CD4-positive, alpha-beta T cell treated with Interleukin-12 subunit alpha and Interleukin-12 subunit beta, for 1 hour (primary cell): ENCODE data around the gene TRAM2.

Source experiments
- DNase-seq: peaks from one replicate; pipeline ENCODE4 v3.0.0-alpha.2; 2020

TRAM2 gene

DNA sequence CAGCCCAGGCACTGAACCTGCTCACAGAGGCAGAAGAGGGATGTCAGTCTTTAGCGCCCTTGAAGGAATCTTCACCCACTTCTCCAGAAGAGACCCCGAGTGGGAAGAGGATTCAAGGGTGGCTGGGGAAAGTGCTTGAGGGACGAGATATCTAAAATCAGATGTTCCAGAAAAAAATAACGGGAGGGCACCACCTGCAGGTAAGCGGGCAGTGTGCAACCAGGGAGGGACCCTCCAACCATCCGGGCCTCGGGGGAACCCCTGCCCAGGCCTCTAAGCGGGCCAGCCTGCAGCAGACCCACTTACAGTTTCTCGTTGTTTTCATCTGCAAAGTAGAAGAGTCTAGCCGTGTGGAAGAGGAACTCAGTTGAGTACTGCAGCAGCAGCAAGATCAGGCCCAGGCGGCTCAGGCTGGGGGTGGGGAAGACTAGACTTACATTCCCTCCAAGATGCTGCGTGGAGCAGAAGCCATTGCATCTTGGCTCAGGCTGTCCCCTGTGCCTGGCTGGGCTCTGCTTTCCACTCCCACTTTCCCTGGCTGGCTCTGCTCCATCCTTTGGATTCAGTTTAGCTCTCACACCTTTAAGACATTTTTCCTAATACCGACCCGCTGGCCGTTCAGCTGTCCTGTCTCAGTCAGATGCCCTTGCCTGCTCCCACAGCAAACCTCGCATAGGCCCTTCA lies 71.0 kb downstream of the TRAM2 start:
- no peak for DNase-seq

GRCh38 chr6:52504782-52505136 lies 72.1 kb downstream of the TRAM2 start:
- DNase-seq: no peak

- peak; percentile 13 for DNase-seq
Observed at GRCh38 chr6:52503851-52504781, 72.7 kb downstream of the TRAM2 start.

- no peak for DNase-seq
Observed at GRCh38 chr6:52503323-52503747, 73.5 kb downstream of the TRAM2 start.

DNA sequence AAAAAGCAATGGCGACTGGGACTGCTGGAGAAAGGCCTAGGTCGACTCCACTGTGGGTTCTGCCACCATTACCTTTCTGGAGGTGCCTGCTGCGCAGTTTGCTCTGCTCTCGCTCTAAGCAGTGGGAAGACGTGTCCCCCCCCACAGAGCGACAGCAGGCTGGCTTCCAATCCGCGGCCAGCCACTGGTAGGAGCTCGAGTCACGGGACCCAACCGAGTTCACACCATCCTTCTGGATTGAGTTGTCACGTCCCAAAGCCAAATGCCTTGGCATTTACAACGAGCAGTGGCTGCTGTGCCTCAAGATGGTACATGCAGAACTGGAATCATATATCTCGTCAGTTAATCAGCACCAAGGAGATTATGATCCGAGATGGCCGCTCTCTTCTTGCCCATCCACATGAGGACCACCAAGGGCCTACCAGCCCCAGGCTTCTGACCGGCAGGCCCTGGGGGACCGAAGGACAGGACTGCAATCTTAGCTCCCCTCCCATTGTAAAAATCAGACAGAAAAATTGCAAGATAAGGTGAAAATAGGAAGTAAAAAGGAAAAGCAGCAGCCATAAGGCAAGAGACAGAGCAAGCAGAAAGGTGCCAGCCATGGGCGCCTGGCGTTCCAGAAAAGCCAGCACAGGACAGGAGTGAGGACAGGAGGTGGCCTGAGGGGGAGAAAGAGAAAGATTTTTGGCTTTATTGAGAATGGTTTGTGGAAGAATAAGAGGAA lies 74.4 kb downstream of the TRAM2 start:
- DNase-seq: no peak

DNA sequence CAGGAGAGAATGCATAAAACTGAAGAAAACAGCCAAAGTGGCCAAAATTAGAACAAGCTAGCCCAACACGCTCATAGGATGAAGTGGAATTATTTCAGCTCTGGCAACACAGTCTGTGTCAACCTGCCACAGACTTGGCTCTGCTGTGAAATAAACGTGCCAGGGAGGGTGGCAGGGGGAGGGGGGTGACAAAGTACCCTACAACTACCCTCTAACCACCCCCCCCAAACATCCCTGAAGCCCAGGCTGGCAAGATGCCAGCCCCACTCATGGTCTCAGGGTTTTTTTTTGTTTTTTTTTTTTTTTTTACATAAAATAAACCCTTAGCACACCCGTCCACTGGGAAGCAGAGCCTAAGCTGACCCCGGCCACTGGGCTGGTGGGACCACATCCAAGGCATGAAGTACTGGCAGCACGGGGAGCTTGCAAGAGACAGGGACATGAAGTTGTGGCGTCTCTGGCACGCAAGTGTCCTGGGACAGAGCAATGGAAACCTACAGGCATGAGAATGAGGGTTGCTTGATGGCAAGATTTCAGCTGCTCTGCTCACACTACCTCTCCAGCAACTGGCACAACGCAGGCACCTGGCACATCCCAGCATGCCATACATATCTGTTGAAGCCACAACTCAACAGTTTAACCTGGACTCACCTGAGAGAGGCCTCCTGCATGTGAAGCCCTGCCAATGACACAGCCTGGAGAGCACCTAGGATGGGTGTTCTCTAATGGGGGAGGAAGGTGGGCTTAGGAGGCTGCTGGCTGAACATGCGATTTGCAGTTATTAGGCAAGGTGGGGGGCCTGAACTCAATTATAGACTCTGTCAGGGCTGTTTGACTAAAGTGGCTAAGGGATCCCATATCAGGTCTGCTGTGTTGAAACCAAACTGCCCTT lies 76.4 kb downstream of the TRAM2 start:
- DNase-seq: no peak

- no peak for DNase-seq
Observed at GRCh38 chr6:52499681-52500236, 77.1 kb downstream of the TRAM2 start.

DNA sequence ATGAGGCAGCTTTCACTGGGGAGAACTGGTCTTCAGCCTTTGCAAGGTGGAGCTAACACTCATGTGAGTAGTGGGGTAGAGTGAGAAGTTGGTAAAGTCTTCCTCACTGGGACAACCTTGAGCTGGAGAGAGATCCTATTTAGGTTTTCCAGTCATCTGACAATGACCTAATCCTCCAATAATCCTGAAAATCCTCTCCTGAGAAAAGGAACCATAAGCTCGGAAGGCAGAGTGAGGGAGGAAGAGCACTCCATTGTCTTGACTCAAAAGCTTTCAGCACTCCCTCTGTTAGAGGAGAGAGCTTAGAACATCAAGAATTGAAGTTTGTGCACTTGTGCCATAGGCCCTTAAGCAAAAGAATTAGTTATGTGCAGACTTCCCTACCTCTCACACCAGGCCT lies 77.8 kb downstream of the TRAM2 start:
- no peak for DNase-seq

- no peak for DNase-seq
Observed at GRCh38 chr6:52498538-52499017, 78.3 kb downstream of the TRAM2 start.

GRCh38 chr6:52497652-52498408 lies 79.0 kb downstream of the TRAM2 start:
- DNase-seq: no peak

DNA sequence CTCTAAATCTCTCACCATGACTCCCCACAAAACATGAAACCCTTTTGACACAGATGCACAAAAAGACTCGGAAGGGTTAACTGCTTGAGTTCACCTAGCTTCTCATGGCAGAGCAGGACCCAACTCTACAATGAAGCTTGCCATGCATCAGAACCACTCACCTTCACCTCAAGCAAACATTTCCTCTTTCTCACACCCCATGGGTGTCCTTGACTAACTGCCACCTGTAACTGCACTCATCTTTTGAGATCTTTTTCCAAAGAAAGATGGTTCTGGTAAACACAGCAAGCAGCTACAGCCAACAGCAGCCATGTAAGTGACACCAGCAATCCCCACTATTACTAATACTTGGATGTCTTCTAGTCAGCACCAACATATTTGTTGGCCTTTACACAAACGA lies 80.2 kb downstream of the TRAM2 start:
- no peak for DNase-seq

- DNase-seq: no peak
Observed at GRCh38 chr6:52495922-52496321, 80.9 kb downstream of the TRAM2 start.

DNA sequence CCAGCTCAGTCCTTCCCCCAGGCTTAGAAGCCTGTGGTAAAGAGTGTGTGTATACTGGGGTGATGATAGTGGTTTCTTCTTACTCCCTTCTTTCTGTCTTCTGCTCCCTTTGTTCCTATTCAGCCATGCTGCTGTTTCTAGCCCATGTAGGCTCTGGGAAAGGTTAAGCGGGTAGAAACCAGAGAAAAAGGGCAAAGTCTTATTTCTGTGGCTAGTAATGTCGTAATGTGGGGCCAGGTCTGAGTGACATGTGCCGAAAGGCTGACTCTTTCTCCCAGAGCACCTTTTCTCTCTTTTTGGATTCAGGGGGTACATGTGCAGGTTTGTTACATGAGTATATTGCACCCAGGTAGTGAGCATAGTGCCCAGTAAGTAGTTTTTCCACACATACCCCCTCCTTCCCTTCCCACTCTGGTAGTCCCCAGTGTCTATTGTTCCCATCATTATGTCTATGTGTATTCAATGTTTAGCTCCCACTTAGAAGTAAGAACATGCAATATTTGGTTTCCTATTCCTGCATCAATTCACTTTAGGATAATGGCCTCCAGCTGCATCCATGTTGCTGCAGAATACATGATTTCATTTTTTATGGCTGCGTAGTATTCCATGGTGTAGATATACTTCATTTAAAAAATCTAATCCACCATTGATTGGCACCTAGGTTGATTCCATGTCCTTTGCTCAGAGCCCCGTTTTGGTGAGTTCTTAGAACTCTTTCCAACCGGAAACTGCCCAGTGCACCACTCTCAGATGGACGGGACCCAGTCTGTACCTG lies 82.4 kb downstream of the TRAM2 start:
- DNase-seq: no peak

GRCh38 chr6:52493669-52494068 lies 83.2 kb downstream of the TRAM2 start:
- no peak for DNase-seq

DNA sequence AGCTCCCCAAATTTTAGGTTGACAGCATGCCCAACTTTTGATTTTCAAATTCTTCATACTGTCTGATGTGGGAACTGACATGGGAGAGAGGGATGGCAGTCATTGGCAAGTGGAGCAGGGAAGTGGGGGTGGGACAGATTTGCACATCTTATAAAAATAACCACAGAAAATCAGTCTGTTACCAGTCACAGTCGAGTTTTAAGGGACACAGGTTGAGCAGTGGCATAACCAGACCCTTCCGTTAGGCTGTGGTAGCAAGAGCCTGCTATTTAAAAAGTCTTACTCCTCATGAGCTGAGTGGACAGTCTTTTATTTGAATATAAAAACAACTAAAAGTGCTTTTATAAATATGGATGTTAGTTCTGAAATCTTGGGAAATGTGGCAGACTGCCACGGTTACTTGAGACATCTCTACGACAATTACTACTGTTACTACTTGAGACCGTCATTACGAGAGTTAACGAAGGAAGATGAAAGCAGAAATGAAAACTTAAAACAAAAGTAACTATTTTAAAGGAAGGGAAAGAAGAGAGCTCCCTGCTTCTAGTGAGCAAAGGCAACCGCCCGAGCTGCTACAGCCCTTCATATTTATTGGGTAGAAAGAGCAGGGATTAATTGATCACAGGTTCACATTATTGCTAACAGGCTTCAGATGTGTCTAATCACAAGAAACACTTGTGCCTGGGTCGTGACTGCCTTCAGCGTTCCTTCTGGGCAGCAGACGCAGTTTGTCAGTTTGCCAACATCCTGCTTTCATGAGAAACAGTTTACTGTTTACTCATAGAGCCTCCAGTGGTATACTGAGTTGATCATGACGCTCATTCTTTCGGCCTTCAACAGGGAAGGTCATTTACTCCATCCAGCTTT lies 85.4 kb downstream of the TRAM2 start:
- DNase-seq: no peak

DNA sequence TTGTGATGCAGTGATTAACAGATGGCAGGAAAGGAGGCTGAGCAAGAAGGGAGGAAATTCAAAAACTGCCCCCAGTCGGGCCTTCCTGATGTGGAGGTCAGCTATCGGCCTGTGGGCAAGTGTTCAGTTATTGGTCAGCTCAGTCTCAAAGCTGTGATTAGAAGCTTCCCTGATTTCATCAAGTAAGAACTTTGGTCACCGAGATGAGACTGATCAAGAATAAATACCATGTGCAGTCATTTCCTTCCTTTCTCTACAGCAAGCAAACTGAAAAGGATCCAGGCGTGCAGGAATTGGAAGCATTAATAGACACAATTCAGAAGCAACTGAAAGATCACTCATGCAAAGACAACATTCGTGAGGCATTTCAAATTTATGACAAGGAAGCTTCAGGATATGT lies 87.0 kb downstream of the TRAM2 start:
- no peak for DNase-seq

GRCh38 chr6:52483671-52484003 lies 93.2 kb downstream of the TRAM2 start:
- no peak for DNase-seq

- no peak for DNase-seq
Observed at GRCh38 chr6:52482903-52483670, 93.8 kb downstream of the TRAM2 start.

DNA sequence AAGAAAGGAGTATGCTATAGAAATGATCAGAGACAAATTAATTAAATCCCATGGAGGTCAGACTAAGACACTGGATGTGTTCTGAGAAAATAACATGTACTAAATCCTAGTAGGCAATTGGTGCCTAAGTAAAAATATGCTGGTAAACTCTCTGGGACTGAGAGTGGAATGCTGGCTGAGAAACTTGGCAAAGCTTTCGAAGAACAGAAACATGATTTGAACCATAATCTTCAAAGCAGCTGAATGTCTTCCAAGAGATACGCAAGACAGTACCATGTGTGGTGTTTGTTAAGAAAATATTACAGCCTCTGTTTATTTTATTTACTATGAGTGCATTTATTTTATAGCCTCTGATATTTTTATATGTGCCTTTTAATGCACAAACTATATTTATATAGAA lies 101.6 kb downstream of the TRAM2 start:
- no peak for DNase-seq
